ENCODE results near the gene NECAB2.

Gene NECAB2

DNA sequence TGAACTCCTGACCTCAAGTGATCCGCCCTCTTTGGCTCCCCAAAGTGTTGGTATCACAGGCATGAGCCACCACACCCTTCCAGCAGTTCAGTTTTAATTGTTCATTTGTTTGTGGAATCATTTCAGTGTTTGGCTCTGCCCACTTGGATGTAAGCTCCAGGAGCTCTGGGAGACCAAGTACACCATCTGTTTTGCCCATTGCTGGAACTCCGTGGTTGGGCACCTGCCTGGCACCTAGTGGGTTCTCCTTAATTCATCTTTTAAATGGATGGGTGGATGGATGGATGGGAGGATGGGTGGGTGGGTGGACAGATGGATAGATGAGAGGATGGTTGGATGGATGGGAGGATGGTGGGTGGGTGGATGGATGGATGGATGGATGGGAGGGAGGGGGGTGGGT is 953 bp upstream of the NECAB2 start:
- DNase-seq (ENCODE audit: low spot score): no peak

DNA sequence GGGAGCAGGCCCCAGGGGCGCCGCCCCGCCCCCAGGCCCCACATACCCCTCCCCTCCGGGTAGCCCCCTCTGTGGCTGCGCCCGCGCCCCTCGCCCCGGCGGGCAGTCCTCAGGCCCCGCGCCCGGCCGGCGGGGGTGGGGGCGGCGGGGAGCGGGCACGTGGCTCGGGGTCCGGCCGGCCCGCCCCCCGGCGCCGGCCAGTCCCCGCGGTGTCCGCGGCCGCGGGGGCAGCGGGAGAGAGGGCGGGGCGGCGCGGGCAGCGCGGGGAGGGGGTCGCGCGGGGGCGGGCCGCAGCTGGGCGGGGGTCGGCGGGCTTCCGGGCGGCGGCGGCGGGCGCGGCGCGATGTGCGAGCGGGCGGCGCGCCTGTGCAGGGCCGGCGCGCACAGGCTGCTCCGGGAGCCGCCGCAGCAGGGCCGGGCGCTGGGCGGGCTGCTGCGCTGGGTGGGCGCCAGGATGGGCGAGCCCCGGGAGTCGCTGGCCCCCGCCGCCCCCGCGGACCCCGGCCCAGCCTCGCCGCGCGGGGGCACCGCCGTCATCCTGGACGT is 335 bp downstream of the NECAB2 start:
- peak; percentile 28 for DNase-seq (ENCODE audit: low spot score)

DNA sequence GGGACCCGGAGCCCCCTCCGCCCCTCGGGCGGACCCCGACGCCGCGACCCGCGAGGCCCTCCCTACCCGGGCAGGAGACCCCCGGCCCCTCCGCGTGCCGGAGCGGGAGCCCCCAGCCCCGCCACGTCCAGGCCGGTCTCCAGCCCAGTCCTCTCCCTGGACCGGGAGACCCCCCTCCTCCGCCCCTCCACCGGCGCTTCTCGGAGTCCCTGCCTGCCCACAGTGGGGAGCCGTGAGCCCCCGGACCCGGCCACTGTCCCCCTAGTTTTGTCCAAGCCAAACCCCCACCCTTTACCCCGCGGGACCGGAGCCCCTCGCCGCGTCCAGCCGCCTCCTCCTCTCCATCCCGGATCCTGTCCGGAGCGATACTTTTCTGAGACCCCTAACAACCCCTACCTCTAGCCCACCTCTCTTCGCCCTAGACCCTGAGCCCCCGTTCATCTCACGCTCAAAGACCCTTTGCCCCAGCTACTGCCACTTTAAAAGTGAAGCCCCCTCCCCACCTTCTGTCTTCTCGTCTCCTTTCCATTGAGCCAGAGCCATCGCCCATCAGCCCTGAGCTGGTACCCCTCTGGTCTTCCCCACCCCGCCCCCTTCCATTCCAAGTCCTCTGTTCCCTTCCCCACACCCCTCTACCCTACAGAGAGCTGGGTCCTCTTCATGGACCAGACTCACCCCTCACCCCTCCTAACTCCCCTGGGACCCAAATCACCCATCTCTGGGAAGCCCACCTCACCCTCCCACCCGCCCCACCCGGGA is 1.0 kb downstream of the NECAB2 start:
- DNase-seq (ENCODE audit: low spot score): no peak

DNA sequence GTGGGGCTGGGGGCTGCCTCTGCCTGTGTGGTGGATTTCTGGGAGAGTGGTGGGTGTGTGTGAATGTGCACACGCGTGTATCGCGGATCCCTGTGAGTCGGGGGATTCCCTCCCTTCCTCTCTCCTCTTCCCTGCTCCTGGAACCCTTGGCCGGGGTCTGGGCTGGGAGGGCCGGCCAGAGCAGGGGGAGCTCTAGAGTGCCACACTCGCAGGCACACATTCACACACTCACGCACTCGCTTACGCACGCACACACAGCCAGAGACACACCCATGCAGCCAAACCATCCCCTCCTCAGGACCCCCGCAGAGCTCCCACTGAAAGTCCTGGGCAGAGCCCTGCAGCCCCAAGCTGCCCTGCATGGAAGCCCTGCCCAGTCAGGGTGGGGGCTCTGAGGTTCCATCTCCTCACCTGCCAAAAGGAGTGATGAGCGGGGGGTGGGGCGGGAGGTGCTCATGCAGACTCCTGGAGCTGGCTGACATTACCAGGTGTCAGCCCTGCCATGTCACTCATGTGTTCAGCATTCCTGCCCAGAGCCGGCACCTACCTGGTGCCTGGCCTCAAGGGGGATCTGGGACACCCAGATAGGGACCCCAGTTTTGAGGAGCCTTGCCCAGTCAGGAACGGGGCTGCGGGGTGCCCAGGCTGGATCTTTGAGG is 1.9 kb downstream of the NECAB2 start:
- DNase-seq (ENCODE audit: low spot score): no peak

DNA sequence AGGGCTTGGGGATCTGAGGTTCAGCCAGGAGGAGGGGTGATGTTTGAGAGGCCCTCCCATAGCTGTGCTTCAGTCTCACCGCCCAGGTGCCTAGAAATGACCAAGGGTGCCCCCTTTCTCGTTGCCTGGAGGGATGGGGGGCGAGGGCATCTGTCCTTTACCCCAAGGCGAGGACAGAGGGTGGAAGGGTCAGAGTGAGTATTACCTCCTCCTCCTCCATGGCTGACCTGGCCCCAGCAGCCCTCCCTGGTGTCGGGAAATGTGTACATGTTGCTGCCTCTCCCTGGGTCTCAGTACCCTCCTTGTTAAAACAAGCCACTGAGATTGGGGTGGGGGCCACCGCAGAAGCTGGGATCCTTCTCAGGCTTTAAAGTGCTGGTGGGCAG is 2.4 kb downstream of the NECAB2 start:
- no peak for DNase-seq (ENCODE audit: low spot score)

DNA sequence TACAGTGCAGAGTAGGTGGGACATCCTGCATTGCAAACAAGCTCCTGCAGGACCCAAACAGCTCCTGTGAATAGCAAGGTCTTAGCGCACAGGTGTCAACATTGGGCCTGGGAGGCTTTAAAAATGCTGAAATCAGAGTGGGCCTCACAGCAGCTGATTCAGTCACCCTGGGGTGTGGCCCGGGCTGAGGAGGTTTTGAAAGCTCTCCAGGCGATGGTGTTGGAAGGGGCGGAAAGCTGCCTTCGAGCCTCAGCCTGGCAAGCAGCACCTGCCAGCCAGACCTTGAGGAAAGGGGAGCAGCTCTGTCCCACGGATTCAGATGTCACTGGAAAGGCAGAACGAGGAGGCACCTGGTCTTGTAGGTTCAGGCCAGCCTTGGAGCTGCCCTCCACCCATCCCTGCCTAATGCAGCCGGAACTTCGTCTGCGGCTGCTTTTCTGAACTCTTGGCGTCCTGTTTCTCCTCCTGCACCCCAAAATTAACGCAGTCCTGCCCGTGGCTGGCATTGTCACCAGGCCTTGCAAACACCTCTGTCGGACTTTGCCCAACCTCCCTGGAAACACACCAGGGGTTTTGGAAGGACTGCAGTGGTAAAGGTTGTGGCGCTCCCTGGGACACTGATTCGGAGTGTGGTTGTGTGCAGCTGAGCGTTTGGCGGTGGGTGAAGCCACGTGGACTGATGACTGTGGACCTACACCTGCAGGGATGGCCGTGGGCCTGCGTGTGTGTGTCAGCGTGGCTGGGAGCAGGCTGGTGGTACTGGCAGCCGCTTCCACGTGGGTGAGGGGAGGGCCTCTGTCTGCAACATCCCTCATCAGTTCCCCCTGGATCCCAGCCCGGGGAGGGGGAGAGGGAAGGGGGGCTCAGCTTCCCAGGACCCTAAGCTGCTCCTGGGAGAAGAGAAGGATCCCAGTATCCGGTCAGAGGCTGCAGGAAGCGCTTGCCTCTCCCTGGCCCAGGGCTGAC is 3.4 kb downstream of the NECAB2 start:
- no peak for DNase-seq (ENCODE audit: low spot score)

DNA sequence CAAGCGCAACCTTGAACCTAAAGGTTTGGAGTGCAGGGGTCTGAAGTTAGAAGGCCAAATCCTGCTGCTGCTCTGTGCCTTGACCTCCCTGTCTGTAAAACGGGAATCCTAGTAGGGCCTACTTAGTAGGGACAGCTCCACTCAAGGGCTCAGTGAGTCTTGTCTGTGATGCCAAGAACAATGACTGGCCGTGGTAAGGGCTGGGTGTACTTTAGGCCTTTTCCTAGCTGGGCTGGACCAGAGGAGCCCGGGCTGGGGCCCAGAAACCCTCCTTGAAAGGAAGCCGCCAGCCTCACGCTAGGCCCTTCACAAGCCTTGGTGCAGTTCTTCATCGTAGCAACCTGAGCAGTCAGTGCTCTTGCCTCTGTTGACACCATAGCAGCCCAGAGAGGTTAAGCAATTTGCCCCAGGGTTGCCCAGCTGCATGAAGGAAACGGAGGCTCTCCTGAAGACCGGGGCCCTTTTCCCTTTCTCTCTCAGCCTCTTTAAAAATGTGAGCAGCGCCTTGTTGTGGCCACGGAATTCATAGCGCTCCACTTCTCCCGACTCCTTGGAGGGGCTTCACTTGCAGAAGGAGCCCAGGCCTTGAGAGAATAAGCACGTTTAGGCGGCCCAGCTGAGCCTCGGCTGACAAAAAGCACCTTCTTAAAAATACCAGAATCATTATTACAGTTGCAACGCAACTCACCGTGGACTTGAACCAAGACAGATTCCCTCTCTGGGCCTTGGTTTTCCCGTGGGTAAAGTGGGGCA is 4.4 kb downstream of the NECAB2 start:
- DNase-seq (ENCODE audit: low spot score): no peak

DNA sequence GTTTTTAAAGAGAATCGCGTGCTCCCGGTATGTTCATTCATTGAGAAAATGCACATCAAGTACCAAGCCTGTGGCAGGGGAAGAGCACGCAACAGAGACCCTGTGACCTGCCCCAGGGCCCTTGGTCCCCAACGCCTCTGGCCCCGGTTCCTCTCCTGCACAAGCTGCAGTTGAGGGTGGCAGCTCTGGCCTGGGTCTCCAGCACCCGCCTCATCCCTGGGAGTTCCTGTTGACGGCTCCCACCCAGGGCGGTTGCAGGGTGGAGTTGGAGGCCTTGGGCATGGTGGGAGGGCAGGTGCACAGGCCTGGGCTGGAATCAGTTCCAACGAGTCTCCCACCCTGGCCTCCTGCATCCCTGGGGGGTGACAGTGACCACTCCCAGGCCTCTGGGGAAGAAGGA is 5.0 kb downstream of the NECAB2 start:
- no peak for DNase-seq (ENCODE audit: low spot score)

DNA sequence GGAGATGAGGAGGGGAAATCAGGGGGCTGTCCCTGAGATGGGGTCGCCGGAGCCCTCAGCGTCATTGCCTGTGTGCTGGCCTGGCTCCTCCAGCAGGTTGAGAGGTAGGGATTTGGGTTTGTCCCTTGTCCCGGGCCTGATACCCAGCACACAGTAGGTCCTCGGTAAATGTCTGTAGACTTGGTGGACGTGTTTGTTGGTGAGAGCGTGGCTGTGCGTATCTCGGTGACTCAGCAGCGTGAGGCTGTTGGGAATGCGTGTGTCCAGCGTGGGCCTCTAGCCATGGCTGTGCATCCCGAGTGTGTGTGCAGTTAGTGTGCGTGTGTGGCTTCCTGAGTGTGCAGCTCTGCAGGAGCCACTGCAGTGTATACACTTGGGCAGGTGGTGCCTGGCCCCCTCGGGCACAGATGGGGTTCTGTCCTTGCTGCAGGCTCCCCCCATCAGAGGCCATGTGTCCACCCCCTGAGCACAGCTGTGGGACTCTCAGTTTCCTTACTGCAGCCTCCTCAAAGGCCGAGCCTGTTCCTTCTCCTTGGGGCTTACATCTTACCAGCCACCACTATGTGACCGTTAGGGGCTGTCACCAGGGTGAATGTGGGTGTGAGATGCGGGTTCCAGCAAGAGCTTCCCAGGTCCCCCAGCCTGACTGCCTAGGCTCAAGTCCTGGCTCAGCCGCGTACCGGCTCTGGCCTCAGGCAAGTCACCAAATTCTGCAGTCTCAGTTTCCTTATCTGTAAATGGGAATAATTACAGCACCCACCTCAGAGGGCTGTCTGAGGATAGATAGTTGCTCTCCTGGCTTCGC is 5.7 kb downstream of the NECAB2 start:
- no peak for DNase-seq (ENCODE audit: low spot score)

DNA sequence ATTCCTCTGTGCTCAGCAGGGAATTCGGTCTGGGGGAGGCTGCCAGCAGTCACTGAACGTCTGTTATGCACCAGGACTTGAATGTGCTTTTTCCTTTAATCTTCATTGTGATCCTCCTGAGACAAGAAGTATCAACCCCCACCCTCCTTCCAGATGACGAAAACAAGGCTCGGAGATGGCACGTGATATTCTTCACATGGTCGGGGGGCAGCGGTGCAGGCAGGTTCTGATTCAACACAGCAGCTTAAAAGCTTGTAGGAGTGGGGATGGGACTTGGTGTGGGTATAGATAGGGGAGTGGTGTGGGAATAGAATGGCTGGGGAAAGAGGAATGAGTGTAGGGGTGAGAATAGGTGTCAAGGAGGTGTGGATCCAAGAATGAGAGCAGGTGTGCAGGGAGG is 6.4 kb downstream of the NECAB2 start:
- DNase-seq (ENCODE audit: low spot score): no peak

DNA sequence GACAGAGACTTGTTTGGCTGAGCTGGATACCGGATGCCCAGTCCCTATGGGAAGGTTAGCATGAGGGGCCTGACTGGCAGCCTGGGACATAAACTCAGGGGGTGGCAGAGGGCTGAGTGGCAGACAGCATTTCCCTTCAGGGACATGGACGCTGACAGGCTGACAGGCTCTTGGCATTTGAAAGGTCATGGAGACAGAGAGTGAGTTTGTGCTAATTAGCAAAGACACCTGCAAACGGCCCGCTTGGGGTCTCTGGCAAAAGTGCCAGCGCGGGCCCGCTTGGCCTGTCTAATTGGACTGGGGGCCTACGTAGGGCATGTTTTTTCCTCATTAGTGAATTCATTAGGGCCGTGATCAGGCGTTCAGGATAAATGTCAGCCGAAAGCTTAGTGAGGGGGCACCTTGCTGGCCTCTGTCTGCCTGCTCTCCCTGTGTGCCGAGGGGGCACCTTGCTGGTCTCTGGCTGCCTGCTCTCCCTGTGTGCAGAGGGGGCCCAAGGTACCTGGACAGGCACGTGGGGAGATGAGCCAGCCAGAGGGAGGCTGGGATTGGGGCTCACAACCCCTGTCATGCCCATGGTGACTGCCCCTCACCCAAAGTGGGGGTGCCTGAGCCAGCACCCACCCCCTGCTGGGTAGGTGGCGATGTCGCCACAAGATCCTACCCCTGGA is 7.7 kb downstream of the NECAB2 start:
- no peak for DNase-seq (ENCODE audit: low spot score)

DNA sequence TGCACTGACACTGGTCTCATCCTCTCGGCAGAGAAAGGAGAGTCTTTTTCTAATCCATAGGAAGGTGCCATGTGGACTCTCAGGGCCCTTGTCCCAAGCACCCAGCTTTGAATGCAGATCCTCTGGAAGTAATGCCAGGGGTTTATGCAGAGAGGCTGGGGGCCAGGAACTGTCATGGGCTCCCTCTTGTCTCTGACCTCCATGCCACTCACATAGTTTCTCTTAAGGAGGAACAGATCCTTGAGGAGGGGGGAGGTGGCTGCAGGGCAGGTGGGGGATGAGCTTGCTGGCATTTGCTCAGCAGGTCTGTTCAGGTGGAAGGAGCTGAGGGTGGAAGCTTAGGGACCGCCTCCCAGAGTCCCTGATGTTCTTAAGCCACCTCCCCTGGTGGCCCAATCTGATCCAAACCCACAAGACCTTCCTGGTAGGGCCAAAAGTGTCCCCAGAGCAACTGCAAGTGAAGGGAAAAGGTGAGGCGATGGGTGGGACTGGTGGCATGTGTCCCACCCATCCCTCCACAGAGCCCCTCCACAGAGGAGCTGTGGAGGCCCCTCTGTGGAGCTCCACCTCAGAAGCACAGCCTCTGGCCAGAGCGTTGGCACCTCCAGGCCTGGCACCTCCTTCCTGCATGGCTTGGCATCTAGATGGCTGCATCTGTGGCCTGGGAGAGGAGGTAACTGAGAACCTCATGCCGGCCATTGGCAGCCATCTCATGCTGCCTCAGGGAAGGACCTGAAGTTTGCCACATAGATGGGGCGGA is 9.2 kb downstream of the NECAB2 start:
- no peak for DNase-seq (ENCODE audit: low spot score)

DNA sequence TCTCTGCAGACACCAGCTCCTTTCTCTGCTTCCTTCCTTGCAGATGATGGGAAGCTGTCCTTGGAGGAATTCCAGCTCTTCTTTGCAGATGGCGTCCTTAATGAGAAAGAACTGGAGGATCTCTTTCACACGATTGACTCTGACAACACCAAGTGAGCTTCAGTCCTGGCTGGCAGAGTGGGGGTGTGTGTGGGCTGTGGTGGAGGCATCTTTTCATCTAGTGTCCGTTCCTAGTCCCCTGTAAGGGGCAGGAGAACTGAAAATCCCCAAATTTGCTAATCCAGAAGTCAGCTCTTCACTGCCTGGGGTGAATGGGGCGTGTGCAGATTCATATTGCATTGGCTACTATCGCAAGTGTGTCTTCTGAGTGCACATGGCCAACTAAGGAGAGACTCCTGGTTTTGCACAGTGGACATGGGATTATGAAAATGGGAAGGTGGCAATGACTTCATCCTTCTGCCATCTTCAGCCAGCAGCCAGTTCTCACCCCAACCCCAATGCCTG is 10.4 kb downstream of the NECAB2 start:
- DNase-seq (ENCODE audit: low spot score): no peak

DNA sequence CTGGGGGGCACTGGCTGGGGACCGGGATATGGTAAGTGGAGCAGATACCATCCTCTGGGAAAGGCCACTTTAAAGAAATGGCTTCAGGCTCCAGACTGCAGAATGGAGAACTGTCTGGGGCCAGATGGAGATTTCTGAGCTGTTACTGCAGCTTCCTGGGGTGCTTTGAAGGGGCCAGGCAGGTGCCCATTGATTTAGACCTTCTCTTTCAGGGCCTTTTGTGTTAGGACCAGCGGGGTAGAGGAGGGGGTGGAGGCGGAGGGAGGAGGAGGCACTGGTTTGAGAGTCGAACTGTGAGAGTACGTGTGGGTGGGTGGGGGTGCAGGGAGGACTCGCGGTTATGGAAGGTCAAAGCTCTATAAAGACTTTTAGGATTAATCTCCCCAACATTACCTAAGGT is 11.4 kb downstream of the NECAB2 start:
- DNase-seq (ENCODE audit: low spot score): no peak

DNA sequence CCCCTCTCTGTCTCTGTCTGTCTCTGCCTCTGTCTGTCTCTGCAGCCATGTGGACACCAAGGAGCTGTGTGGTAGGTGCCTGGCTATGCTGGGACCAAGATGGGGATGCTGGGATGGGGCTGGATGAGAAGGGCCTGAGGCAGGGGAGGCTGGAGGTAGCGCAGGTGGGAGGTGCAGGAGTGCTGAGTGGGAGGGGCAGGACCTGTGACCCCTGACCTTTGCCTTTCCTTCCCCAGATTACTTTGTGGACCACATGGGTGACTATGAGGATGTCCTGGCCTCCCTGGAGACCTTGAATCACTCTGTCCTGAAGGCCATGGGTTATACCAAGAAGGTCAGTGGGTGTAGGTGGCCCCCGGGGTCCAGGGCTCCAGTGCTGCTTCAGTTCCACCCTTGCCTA is 12.8 kb downstream of the NECAB2 start:
- no peak for DNase-seq (ENCODE audit: low spot score)

DNA sequence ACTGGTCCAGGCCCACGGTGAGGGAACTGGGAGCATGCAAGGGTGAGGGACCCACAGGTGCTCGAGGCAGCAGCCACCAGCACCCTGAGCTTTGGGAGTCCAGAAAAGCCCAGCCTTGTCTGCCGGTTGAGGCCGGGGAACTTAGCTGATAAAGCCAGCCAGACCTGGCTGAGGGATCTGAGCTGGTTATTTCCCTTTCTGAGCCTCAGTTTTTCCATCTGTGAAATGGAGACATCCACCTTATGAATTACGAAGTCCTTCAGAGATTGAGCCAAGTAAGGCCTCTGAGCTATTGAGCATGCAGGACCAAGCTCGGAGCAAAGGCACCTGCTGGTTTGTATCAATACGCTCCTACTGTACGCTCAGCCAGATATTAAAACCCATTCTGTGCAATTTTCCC is 13.8 kb downstream of the NECAB2 start:
- DNase-seq (ENCODE audit: low spot score): no peak

DNA sequence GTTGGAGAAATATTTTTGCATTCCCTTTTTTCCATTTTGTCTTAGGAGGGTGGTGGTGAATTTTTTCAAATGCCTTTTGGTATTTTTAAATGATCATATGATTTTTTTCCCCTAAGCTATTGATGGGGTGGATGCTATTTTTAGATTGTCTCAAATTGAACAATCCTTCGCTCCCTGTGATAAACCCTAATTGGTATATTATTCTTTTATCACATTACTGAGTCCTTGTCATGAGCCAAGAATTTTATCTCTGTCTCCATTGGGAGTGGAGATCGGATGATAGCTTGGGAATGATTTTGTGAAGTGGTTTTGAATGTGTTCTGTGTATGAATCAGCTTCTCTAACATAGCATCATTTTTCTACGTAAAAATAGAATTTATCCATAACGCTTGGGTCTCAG is 15.4 kb downstream of the NECAB2 start:
- no peak for DNase-seq (ENCODE audit: low spot score)

DNA sequence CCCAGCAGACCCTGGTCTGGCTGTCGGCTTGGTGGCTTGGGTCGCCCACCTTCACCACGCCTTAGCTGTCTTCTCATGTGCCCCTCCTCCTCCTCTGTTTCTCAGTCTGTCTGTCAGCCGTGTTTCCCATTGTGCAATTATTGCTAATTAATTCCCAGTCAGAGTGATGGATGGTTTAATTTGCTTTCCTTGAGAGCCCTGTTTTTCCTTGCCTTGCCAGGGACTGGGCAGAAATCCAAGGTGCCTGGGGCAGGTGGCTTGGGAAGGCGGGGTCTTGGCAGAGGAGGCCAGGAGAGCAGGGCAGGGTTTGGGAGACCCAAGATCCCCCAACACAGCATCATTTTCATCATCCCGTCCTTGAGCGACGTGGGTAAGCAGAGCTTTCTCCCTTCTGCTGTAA is 21.3 kb downstream of the NECAB2 start:
- DNase-seq (ENCODE audit: low spot score): no peak

DNA sequence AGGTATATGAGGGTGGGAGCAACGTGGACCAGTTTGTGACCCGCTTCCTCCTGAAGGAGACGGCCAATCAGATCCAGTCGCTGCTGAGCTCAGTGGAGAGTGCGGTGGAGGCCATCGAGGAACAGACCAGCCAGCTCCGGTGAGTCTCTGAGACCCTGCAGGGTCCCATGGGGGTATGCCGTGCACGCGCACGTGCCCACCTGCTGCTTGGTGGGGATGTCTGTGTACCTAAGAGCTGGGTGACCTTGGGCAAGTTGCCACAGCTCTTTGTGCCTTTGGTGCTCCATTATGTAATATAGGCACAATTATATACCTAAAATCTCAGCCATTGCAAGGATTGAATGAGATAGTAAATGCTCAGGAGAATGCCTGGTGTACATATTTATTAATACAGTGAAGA is 22.4 kb downstream of the NECAB2 start:
- no peak for DNase-seq (ENCODE audit: low spot score)

All from AG08395 (cell line).